K562 (cell line): ENCODE measurements around the gene ARHGAP31. TPM values are rescaled to one million over a fixed set of nuclear protein-coding genes. Genes with fewer than 3 reads are reported as not detected.

ENCODE experiments used
- ATAC-seq: fragments of 200-7000 bp; cut with Tn5 transposase; 3 replicates; pipeline ENCODE4 v1.9.1; 2020; ENCODE audit warnings: moderate library complexity
- BruUV-seq: library from RNA; stranded (reverse); fragments of 400-500 nt; replicated peaks from 2 replicates; lab custom pipeline; 2021; lab: Mats Ljungman, UMichigan
- CTCF ChIA-PET: fragments of 300-600 bp; formaldehyde crosslinking; extraction: SDS; loops from one replicate; lab custom pipeline; 2021; ENCODE audit warnings: low intra/inter-chr PET ratio; lab: Yijun Ruan, JAX
- POLR2A ChIA-PET: fragments of 300-600, 350-650 bp; sonication (Branson Sonifier 250); formaldehyde crosslinking; extraction: SDS; loops from one replicate; lab custom pipeline; 2021; ENCODE audit warnings: antibody characterized with exemption, inconsistent platforms; lab: Yijun Ruan, JAX
- DNase-seq, 4 experiments: peaks; one replicate each; pipeline versions ENCODE4 v3.0.0 to v3.0.0-alpha.2; 2011 to 2018; ENCODE audit warnings: low spot score in 3 of 4, mixed read lengths in 3 of 4; ENCODE audit errors: extremely low read depth in 1 of 4
- FAIRE-seq: peaks from 2 replicates; lab custom pipeline; 2011; peaks lifted over from hg19 to GRCh38; lab: Jason Lieb, UNC
- H2AFZ ChIP-seq: 2 replicates; pipeline ENCODE4 v1.6.0; 2011; ENCODE audit warnings: low read depth, low read length, control low read depth, inconsistent platforms
- H3K27ac ChIP-seq: fragments of 200-600 bp; 3 replicates; pipeline ENCODE4 v1.8.0; 2011; ENCODE audit warnings: low read depth, mild to moderate bottlenecking, control low read depth, inconsistent platforms, low read length, moderate library complexity, mixed read lengths; ENCODE audit errors: extremely low read depth
- H3K27me3 ChIP-seq, 2 experiments: fragments of 300-600 bp in 1 of 2; 2 replicates in 1 of 2; 3 replicates in 1 of 2; pipeline versions ENCODE4 v1.6.0 to v1.8.0; 2011; ENCODE audit warnings: inconsistent platforms in 2 of 2, low read length in 2 of 2, mild to moderate bottlenecking in 1 of 2, mixed read lengths in 1 of 2, moderate library complexity in 1 of 2; ENCODE audit not compliant: control insufficient read depth in 2 of 2, insufficient read depth in 2 of 2
- H3K36me3 ChIP-seq: fragments of 300-600 bp; 3 replicates; pipeline ENCODE4 v1.8.0; 2011; ENCODE audit warnings: mild to moderate bottlenecking, low read length, inconsistent platforms; ENCODE audit not compliant: control insufficient read depth, insufficient read depth
- H3K4me1 ChIP-seq, 2 experiments: fragments of 200-600 bp in 1 of 2; replicated peaks in 1 of 2; 2 replicates in 1 of 2; 3 replicates in 1 of 2; pipeline versions ENCODE4 v1.5.1 to v1.8.0; 2011; ENCODE audit warnings: inconsistent platforms in 2 of 2, low read length in 2 of 2, mild to moderate bottlenecking in 1 of 2, mixed read lengths in 1 of 2, moderate library complexity in 1 of 2; ENCODE audit not compliant: control insufficient read depth in 2 of 2, insufficient read depth in 2 of 2
- H3K4me2 ChIP-seq: 2 replicates; pipeline ENCODE4 v1.6.1; 2011; ENCODE audit warnings: low read length, control low read depth, inconsistent platforms, mixed read lengths; ENCODE audit not compliant: insufficient read depth
- H3K4me3 ChIP-seq: fragments of 200-600 bp; sonication (generic), shearing (Covaris generic); 2 replicates; pipeline ENCODE4 v1.5.1; 2016; ENCODE audit warnings: control low read depth, inconsistent platforms
- H3K79me2 ChIP-seq: fragments of 200-600 bp; 3 replicates; pipeline ENCODE4 v1.8.0; 2011; ENCODE audit warnings: low read length, inconsistent platforms; ENCODE audit not compliant: control insufficient read depth, insufficient read depth
- H3K9ac ChIP-seq, 2 experiments: 2 replicates each; pipeline versions ENCODE4 v1.6.0 to v1.6.1; 2011; ENCODE audit warnings: low read depth in 2 of 2, low read length in 2 of 2, control low read depth in 1 of 2, inconsistent platforms in 1 of 2, mild to moderate bottlenecking in 1 of 2, mixed read lengths in 1 of 2; ENCODE audit not compliant: insufficient read depth in 1 of 2
- H3K9me1 ChIP-seq: one replicate; pipeline ENCODE4 v1.6.0; 2011; ENCODE audit warnings: inconsistent platforms, mild to moderate bottlenecking, low read length, moderate library complexity; ENCODE audit not compliant: control insufficient read depth, insufficient read depth
- H3K9me3 ChIP-seq: replicated peaks from 2 replicates; pipeline ENCODE4 v1.5.1; 2011; ENCODE audit warnings: low read depth, low read length, inconsistent platforms; ENCODE audit not compliant: control insufficient read depth, insufficient read depth
- H4K20me1 ChIP-seq: replicated peaks from 2 replicates; pipeline ENCODE4 v1.6.1; 2011; ENCODE audit warnings: low read length, inconsistent platforms, mixed read lengths; ENCODE audit not compliant: control insufficient read depth, insufficient read depth
- EHMT2 ChIP-seq: fragments of 450-650 bp; IDR thresholded peaks from 2 replicates; pipeline ENCODE4 v1.6.1; 2018; ENCODE audit warnings: antibody characterized with exemption
- EZH2 ChIP-seq: IDR thresholded peaks from 2 replicates; pipeline ENCODE4 v1.6.1; 2012; ENCODE audit warnings: low read depth, mild to moderate bottlenecking, inconsistent platforms, low read length, borderline replicate concordance
- FOXA1 ChIP-seq: fragments of 450-650 bp; IDR thresholded peaks from 2 replicates; pipeline ENCODE4 v1.6.1; 2016; ENCODE audit warnings: mild to moderate bottlenecking, borderline replicate concordance
- HNRNPLL ChIP-seq: fragments of 200-400 bp; formaldehyde crosslinking; IDR thresholded peaks from 2 replicates; pipeline ENCODE4 v1.6.1; 2017; ENCODE audit warnings: low read length, low read depth, mild to moderate bottlenecking; ENCODE audit not compliant: poor library complexity, severe bottlenecking
- ID3 ChIP-seq, 2 experiments: fragments of 250-450 bp in 1 of 2; fragments of 450-650 bp in 1 of 2; sonication (Bioruptor Pico) in 1 of 2; IDR thresholded peaks; 2 replicates each; pipeline versions ENCODE4 v1.6.1 to v1.8.0; 2016 to 2021; ENCODE audit warnings: mild to moderate bottlenecking in 2 of 2, moderate library complexity in 2 of 2, missing compliant biosample characterization in 1 of 2, missing genetic modification characterization in 1 of 2
- LCOR ChIP-seq: sonication (generic); formaldehyde crosslinking; IDR thresholded peaks from 2 replicates; pipeline ENCODE4 v1.8.0; 2022; ENCODE audit warnings: mild to moderate bottlenecking, missing genetic modification reagents
- RUNX1 ChIP-seq: sonication (generic); IDR thresholded peaks from 2 replicates; pipeline ENCODE4 v1.6.1; 2016; ENCODE audit warnings: antibody characterized with exemption, low read depth
- SIX5 ChIP-seq, 2 experiments: IDR thresholded peaks; 2 replicates each; pipeline ENCODE4 v1.6.1; 2011; ENCODE audit warnings: low read length in 2 of 2, borderline replicate concordance in 1 of 2, low read depth in 1 of 2, mild to moderate bottlenecking in 1 of 2, moderate library complexity in 1 of 2; ENCODE audit not compliant: insufficient read depth in 1 of 2
- USF2 ChIP-seq: sonication (generic); formaldehyde crosslinking; IDR thresholded peaks from 2 replicates; pipeline ENCODE4 v1.5.0; 2020; ENCODE audit warnings: missing genetic modification reagents
- ZBTB11 ChIP-seq, 3 experiments: fragments of 200-800 bp in 1 of 3; fragments of 250-450 bp in 1 of 3; fragments of 450-650 bp in 1 of 3; sonication (Bioruptor Pico) in 1 of 3; sonication (Bioruptor generic) in 1 of 3; formaldehyde crosslinking in 1 of 3; IDR thresholded peaks; 2 replicates each; pipeline versions ENCODE4 v1.6.1 to v1.8.0; 2016 to 2022; ENCODE audit warnings: mild to moderate bottlenecking in 2 of 3, missing genetic modification characterization in 2 of 3, missing compliant biosample characterization in 1 of 3, moderate library complexity in 1 of 3
- ZBTB34 ChIP-seq: fragments of 250-450 bp; sonication (Bioruptor Pico); IDR thresholded peaks from 2 replicates; pipeline ENCODE4 v1.8.0; 2021; ENCODE audit warnings: mild to moderate bottlenecking, moderate library complexity
- ZNF561 ChIP-seq: fragments of 450-650 bp; formaldehyde crosslinking; conservative IDR thresholded peaks from 2 replicates; pipeline ENCODE4 v1.4.0; 2020; ENCODE audit warnings: mild to moderate bottlenecking, moderate library complexity
- WGBS: fragments of 100-300 bp; shearing (Covaris generic); methylation state at CpG from one replicate; pipeline ENCODE4 v1.1.6; 2016; ENCODE audit warnings: low coverage, mixed read lengths; ENCODE audit not compliant: insufficient coverage; ENCODE audit errors: missing lambda C conversion rate; 5-methylcytosine and 5-hydroxymethylcytosine counted together
- in situ Hi-C: fragments of 300-500 bp; cut with MboI; formaldehyde crosslinking; loops from 4 replicates; pipeline ENCODE4 v1.15.0; 2018; ENCODE audit warnings: inconsistent platforms, mixed read lengths
- intact Hi-C: fragments of 100-400 bp; cut with micrococcal nuclease; formaldehyde crosslinking; loops from 2 replicates; pipeline ENCODE4 v1.14.2; 2022
- polyA plus RNA-seq, 8 experiments: library from polyadenylated mRNA; depleted of rRNA in 4 of 8; stranded (reverse) in 5 of 8; unstranded in 3 of 8; fragments of >200 nt; fragmentation: Nextera tagmentation in 2 of 8; fragmentation: Illumina TruSeq in 1 of 8; extraction: Ambion mirVana in 2 of 8; extraction: Trizol in 1 of 8; gene quantifications; 2 replicates each; pipeline versions ENCODE4 v1.2.1 to v1.2.3, GENCODE V29; 2011 to 2014; ENCODE audit warnings: inconsistent platforms in 1 of 8, missing spikeins in 1 of 8
- total RNA-seq, 7 experiments: library from RNA; depleted of rRNA in 6 of 7; stranded (reverse); fragments of >200 nt in 6 of 7; fragmentation: Illumina TruSeq in 2 of 7; extraction: Trizol in 2 of 7; gene quantifications; 2 replicates each; pipeline versions ENCODE4 v1.2.1 to v1.2.3, GENCODE V29; 2011 to 2021; ENCODE audit warnings: low replicate concordance in 1 of 7

Gene ARHGAP31
- total and polyA plus RNA-seq, 9 of the 15 experiments (the other 6 are each of a cell fraction or from before 2014, with no cell fraction given): under 0.01 to 0.13 (median 0.06) TPM; not detected in 5

DNA sequence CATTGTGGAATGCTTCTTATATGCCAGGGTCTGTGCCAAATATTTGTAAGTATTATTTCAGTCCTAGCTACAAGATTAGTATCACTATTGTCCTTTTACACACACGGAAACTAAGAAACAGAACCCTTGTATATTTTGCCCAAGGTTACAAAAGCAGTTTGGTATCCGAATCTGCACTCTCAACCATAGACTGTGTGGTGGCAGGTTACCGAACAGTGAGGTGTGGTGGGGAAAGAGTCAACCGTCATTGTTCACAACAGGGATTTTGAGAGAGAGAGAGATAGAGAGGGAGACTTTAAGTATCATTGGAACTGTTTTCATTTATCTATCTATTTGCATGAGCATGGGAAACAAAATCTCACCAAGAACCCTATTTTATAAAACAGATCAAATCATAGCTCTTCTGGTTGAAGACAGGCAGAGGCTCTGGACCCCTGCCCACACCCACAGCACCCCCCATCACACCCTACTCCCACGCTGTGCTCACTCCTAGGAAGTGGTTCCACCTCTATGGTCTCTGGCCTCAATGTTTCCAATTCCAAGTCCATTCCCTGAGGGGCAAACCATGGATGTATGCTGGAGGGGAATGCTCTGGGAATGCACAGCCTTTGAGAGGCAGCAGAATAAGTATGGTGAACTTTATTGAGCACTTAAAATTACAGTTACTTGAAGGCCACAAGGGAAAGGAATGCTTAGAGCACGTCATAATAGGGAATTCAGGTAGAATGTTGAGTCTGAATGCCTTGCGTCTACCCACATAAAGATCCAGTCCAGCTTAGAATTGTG is 69.0 kb downstream of the ARHGAP31 start (continued):
- TF ChIP-seq ZBTB34 (no peak), EHMT2 (no peak), LCOR (CRISPR knock-in tag) (no peak), RUNX1 (no peak)
- TF ChIP-seq, all 486 proteins: peak for 0

GRCh38 chr3:119364401-119364800 is 70.2 kb downstream of the ARHGAP31 start:
- no peak overlapping the region for H3K9ac ChIP-seq
- H3K4me2 ChIP-seq: no peak overlapping the region
- no peaks in the 10 kb centered on the region for H3K9me3 ChIP-seq
- no peak overlapping the region for H3K4me3 ChIP-seq
- 0% methylated on average over 1 of the region's 1 CpG for WGBS
- H3K27ac ChIP-seq: no peak overlapping the region
- no peaks in the 10 kb centered on the region; a peak in 2 of 5 replicates for H3K4me1 ChIP-seq
- H2AFZ ChIP-seq: no peak overlapping the region
- no peaks in the 10 kb centered on the region for H3K79me2 ChIP-seq
- no peaks in the 10 kb centered on the region for H3K9me1 ChIP-seq
- no peak for DNase-seq
- H3K36me3 ChIP-seq: no peaks in the 10 kb centered on the region
- no peak for FAIRE-seq
- in situ Hi-C loops (no loop called here), intact Hi-C loops (no loop called here)
- CTCF ChIA-PET: no interaction called here
- POLR2A ChIA-PET: interaction anchor here (1.4 kb wide), 1 partner anchor 23 kb away, joined by 4 read pairs; no protein-coding TSS in a partner anchor
- BruUV-seq: no TSS peak
- H3K27me3 ChIP-seq: peaks cover 0 to 13% of the 10 kb centered on the region in 2 experiments; a peak in 1 of 5 replicates
- ATAC-seq: no peak
- no peaks in the 10 kb centered on the region for H4K20me1 ChIP-seq
- TF ChIP-seq ZBTB11 (CRISPR knock-in tag; IDR thresholded peaks at IDR 0.05): no peak
- no peak for TF ChIP-seq ZNF561 (CRISPR knock-in tag)
- no peak for TF ChIP-seq ID3 (CRISPR knock-in tag; IDR thresholded peaks at IDR 0.05)
- no peak for TF ChIP-seq ID3 (tag; IDR thresholded peaks at IDR 0.05)
- TF ChIP-seq USF2: no peak
- TF ChIP-seq SIX5 (IDR thresholded peaks at IDR 0.05; ENCODE audit: borderline replicate concordance in 1 of 2, insufficient read depth in 1 of 2, low read depth in 1 of 2, low read length in 2 of 2): no peak
- TF ChIP-seq EZH2: no peak
- TF ChIP-seq HNRNPLL: no peak
- TF ChIP-seq FOXA1: no peak
